Smooth muscle cell (in vitro differentiated cells): ENCODE measurements around the gene TMEM120A. TPM values are rescaled to one million over a fixed set of nuclear protein-coding genes. Genes with fewer than 3 reads are reported as not detected.

Experiments used
- DNase-seq: peaks from one replicate; lab custom pipeline; 2025; ENCODE audit not compliant: unreplicated experiment; lab: John Stamatoyannopoulos, UW
- H2AFZ ChIP-seq: fragments of 200-600 bp; sonication (generic); 2 replicates; pipeline ENCODE4 v1.6.0; 2016; ENCODE audit warnings: antibody characterized with exemption, low read depth, mild to moderate bottlenecking
- H3F3A ChIP-seq: fragments of 200-600 bp; sonication (generic); 2 replicates; pipeline ENCODE4 v1.6.0; 2017; ENCODE audit warnings: antibody characterized with exemption, low read depth
- H3K27ac ChIP-seq: fragments of 200-600 bp; sonication (generic); 2 replicates; pipeline ENCODE4 v1.5.1; 2016; ENCODE audit warnings: low read depth, mild to moderate bottlenecking
- H3K27me3 ChIP-seq: fragments of 200-600 bp; sonication (generic); 2 replicates; pipeline ENCODE4 v1.6.1; 2016; ENCODE audit warnings: low read depth, mild to moderate bottlenecking
- H3K36me3 ChIP-seq: fragments of 200-600 bp; sonication (generic); 2 replicates; pipeline ENCODE4 v1.5.1; 2016; ENCODE audit warnings: low read depth
- H3K4me1 ChIP-seq: fragments of 200-600 bp; sonication (generic); 2 replicates; pipeline ENCODE4 v1.5.1; 2016; ENCODE audit warnings: low read depth
- H3K4me2 ChIP-seq: fragments of 200-600 bp; sonication (generic); 2 replicates; pipeline ENCODE4 v1.6.0; 2016; ENCODE audit warnings: mild to moderate bottlenecking
- H3K4me3 ChIP-seq: fragments of 200-600 bp; sonication (generic); 2 replicates; pipeline ENCODE4 v1.5.1; 2016; ENCODE audit warnings: mild to moderate bottlenecking
- H3K79me2 ChIP-seq: fragments of 200-600 bp; sonication (generic); 2 replicates; pipeline ENCODE4 v1.6.0; 2016; ENCODE audit warnings: low read depth, mild to moderate bottlenecking
- H3K9ac ChIP-seq: fragments of 200-600 bp; sonication (generic); 2 replicates; pipeline ENCODE4 v1.6.0; 2016; ENCODE audit warnings: low read depth
- H3K9me3 ChIP-seq: fragments of 200-600 bp; sonication (generic); replicated peaks from 2 replicates; pipeline ENCODE4 v1.5.1; 2016; ENCODE audit warnings: low read depth
- H4K20me1 ChIP-seq: fragments of 200-600 bp; sonication (generic); 2 replicates; pipeline ENCODE4 v1.6.0; 2016; ENCODE audit warnings: low read depth
- CTCF ChIP-seq: fragments of 200-600 bp; sonication (generic); IDR thresholded peaks from 2 replicates; pipeline ENCODE4 v1.5.1; 2017; ENCODE audit warnings: borderline replicate concordance, mild to moderate bottlenecking, antibody characterized with exemption; ENCODE audit not compliant: insufficient read depth, poor library complexity, severe bottlenecking
- WGBS: methylation state at CpG from one replicate; pipeline ENCODE4 v1.1.7; 2016; ENCODE audit warnings: low lambda C conversion rate; 5-methylcytosine and 5-hydroxymethylcytosine counted together
- polyA plus RNA-seq: library from polyadenylated mRNA; unstranded; fragments of >200 nt; fragmentation: Nextera tagmentation; extraction: Ambion mirVana; gene quantifications from 2 replicates; pipeline ENCODE4 v1.2.1, GENCODE V29; 2016
- total RNA-seq: library from RNA; depleted of rRNA; stranded (reverse); fragments of >200 nt; gene quantifications from 2 replicates; pipeline ENCODE4 v1.2.3, GENCODE V29; 2014

Gene TMEM120A
- total and polyA plus RNA-seq, 2 experiments from 2014 or later: 20.3 to 37.2 TPM

DNA sequence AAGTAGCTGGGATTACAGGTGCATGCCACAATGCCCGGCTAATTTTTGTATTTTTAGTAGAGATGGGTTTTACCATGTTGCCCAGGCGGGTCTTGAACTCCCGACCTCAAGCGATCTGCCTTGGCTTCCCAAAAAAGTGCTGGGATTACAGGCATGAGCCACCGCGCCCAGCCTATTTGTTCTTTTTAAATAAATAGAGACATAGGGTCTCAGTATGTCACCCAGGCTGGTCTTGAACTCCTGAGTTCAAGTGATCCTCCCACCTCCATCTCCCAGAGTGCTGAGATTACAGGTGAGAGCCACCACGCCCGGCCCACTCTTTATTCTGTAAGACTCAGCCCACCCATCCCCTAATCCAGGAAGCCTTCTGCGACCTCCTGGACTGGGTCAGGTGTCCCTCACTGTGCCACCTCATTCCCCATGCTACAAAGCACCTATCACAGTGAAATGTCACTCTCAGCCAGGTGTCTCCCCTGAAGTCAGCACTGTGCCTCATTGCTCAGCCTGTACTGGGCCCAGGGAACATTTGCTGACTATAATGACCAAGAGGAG is 2.8 kb downstream of the TMEM120A start:
- Histone ChIP-seq H3K4me3 (no peak overlapping the region), H3K4me2 (no peak overlapping the region), H3K9me3 (no peaks in the 10 kb centered on the region), H4K20me1 (no peaks in the 10 kb centered on the region), H3F3A (no peaks in the 10 kb centered on the region), H3K36me3 (no peaks in the 10 kb centered on the region), H2AFZ (no peak overlapping the region), H3K27me3 (no peaks in the 10 kb centered on the region), H3K27ac (no peak overlapping the region), H3K4me1 (peaks cover 6% of the 10 kb centered on the region), H3K79me2 (no peaks in the 10 kb centered on the region), H3K9ac (no peak overlapping the region)
- TF ChIP-seq CTCF: no peak
- 94% methylated on average over 9 of the region's 9 CpGs for WGBS
- DNase-seq: no peak

- no peaks in the 10 kb centered on the region for H3K36me3 ChIP-seq
- 84% methylated on average over 17 of the region's 21 CpGs for WGBS
- H3K9ac ChIP-seq: no peak overlapping the region
- H3K9me3 ChIP-seq: no peaks in the 10 kb centered on the region
- TF ChIP-seq CTCF: no peak
- H3K27ac ChIP-seq: no peak overlapping the region
- H3K4me1 ChIP-seq: peaks cover 6% of the 10 kb centered on the region
- H3K4me3 ChIP-seq: no peak overlapping the region
- no peaks in the 10 kb centered on the region for H4K20me1 ChIP-seq
- H2AFZ ChIP-seq: no peak overlapping the region
- no peaks in the 10 kb centered on the region for H3F3A ChIP-seq
- H3K4me2 ChIP-seq: no peak overlapping the region
- DNase-seq: no peak
- H3K79me2 ChIP-seq: no peaks in the 10 kb centered on the region
- no peaks in the 10 kb centered on the region for H3K27me3 ChIP-seq
Observed at GRCh38 chr7:75989500-75990388, 4.7 kb downstream of the TMEM120A start.

- H3K4me2 ChIP-seq: no peak overlapping the region
- H2AFZ ChIP-seq: no peak overlapping the region
- no peak overlapping the region for H3K9ac ChIP-seq
- H3K36me3 ChIP-seq: no peaks in the 10 kb centered on the region
- DNase-seq: no peak
- 86% methylated on average over 7 of the region's 31 CpGs for WGBS
- peaks cover 6% of the 10 kb centered on the region for H3K4me1 ChIP-seq
- no peaks in the 10 kb centered on the region for H3F3A ChIP-seq
- no peaks in the 10 kb centered on the region for H3K79me2 ChIP-seq
- H3K27me3 ChIP-seq: no peaks in the 10 kb centered on the region
- H3K27ac ChIP-seq: no peak overlapping the region
- no peak for TF ChIP-seq CTCF
- H3K4me3 ChIP-seq: no peak overlapping the region
- no peaks in the 10 kb centered on the region for H4K20me1 ChIP-seq
- no peaks in the 10 kb centered on the region for H3K9me3 ChIP-seq
Observed at GRCh38 chr7:75988568-75989499, 5.6 kb downstream of the TMEM120A start.
